Lower leg skin (tissue), 3 donors: ENCODE data around the gene SLC25A26.

Experiments
- CTCF ChIP-seq, 3 donors: fragments of 450-650 bp; IDR thresholded peaks; one replicate each; pipeline ENCODE4 v1.5.1; 2016; ENCODE audit warnings: antibody characterized with exemption in 3 of 3, mild to moderate bottlenecking in 3 of 3, moderate library complexity in 2 of 3
- POLR2A ChIP-seq, 2 donors: fragments of 450-650 bp; IDR thresholded peaks; one replicate each; pipeline ENCODE4 v1.6.1; 2016 to 2017; ENCODE audit warnings: antibody characterized with exemption in 2 of 2, mild to moderate bottlenecking in 1 of 2, moderate library complexity in 1 of 2

DNA sequence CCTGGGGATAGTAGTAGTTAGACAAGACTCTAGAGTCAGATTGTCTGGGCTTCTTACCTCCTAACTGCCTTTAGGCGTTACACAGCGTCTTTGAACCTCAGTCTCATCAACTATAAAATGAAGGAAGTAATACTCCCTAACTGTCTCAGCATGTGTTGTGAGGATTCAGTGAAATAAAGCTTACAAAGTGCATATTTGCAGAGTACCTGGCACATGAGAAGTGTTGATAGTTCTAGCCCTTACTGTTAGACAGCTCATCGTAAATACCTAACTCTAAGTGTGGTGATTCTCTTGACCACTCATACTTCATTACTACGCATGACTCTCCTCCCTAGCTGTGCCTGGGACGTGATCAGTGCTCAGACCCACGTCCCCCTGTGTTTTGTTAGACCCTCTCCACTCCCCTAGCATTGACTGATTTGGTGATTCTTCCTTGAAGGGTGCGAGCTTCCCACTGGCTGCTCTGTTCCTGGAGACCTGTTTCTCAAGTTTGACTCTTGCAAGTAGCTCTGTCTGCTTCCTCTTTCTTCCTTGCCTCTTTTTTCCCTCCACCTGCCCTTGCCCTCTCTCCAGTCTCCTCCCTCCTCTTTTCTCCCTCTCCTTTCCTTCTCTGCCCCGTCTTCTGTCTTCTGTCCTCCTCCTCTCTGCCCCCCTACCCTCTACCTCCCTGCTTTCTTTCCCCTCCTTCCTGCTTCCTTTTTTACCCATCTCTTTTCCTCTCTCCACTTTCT is 124.2 kb downstream of the SLC25A26 start:
- no peak for TF ChIP-seq CTCF (IDR thresholded peaks at IDR 0.05)
- no peak for TF ChIP-seq POLR2A (IDR thresholded peaks at IDR 0.05)
